Central memory CD8-positive, alpha-beta T cell (primary cell): Measurements from ENCODE around the gene C10orf90.

Experiments used
- ATAC-seq: fragments of 150-1000 bp; cut with Tn5 transposase; replicated peaks from 2 replicates; pipeline ENCODE4 v1.10.0; 2022; ENCODE audit warnings: mild to moderate bottlenecking, moderate FRiP score, moderate number of reproducible peaks; ENCODE audit not compliant: poor library complexity, severe bottlenecking; ENCODE audit errors: extremely low read depth
- DNase-seq, 2 donors: peaks; one replicate each; pipeline ENCODE4 v3.0.0; 2021; ENCODE audit warnings: low spot score in 2 of 2
- H3K27ac Mint-ChIP-seq: one replicate; pipeline ENCODE4 v1.8.0; 2022; ENCODE audit warnings: low read depth, mild to moderate bottlenecking, moderate library complexity, mixed read lengths
- H3K27me3 Mint-ChIP-seq: one replicate; pipeline ENCODE4 v1.8.0; 2022; ENCODE audit warnings: mixed read lengths
- H3K36me3 Mint-ChIP-seq: one replicate; pipeline ENCODE4 v1.8.0; 2022; ENCODE audit warnings: mild to moderate bottlenecking, moderate library complexity, mixed read lengths; ENCODE audit not compliant: insufficient read depth
- H3K4me1 Mint-ChIP-seq: one replicate; pipeline ENCODE4 v1.8.0; 2022; ENCODE audit warnings: mixed read lengths
- H3K4me3 Mint-ChIP-seq: one replicate; pipeline ENCODE4 v1.8.0; 2022; ENCODE audit warnings: mild to moderate bottlenecking, moderate library complexity, mixed read lengths
- H3K9me3 Mint-ChIP-seq: one replicate; pipeline ENCODE4 v1.8.0; 2022; ENCODE audit warnings: mixed read lengths

C10orf90 gene

GRCh38 chr10:126617208-126617607 is 53.3 kb downstream of the C10orf90 start:
- Mint-ChIP-seq H3K27me3 (no peaks in the 10 kb centered on the region), H3K4me1 (no peaks in the 10 kb centered on the region), H3K4me3 (no peak overlapping the region), H3K9me3 (peaks cover 21% of the 10 kb centered on the region), H3K27ac (no peak overlapping the region), H3K36me3 (no peaks in the 10 kb centered on the region)
- DNase-seq (no peak), ATAC-seq (no peak)

GRCh38 chr10:126616737-126617136 is 53.8 kb downstream of the C10orf90 start:
- no peaks in the 10 kb centered on the region for H3K4me1 Mint-ChIP-seq
- H3K4me3 Mint-ChIP-seq: no peak overlapping the region
- DNase-seq: no peak
- H3K27ac Mint-ChIP-seq: no peak overlapping the region
- no peaks in the 10 kb centered on the region for H3K27me3 Mint-ChIP-seq
- peaks cover 16% of the 10 kb centered on the region for H3K9me3 Mint-ChIP-seq
- no peak for ATAC-seq
- H3K36me3 Mint-ChIP-seq: no peaks in the 10 kb centered on the region

- ATAC-seq (no peak), DNase-seq (no peak)
- H3K4me3 Mint-ChIP-seq: no peak overlapping the region
- no peaks in the 10 kb centered on the region for H3K4me1 Mint-ChIP-seq
- peaks cover 10% of the 10 kb centered on the region for H3K9me3 Mint-ChIP-seq
- H3K27me3 Mint-ChIP-seq: no peaks in the 10 kb centered on the region
- H3K36me3 Mint-ChIP-seq: no peaks in the 10 kb centered on the region
- H3K27ac Mint-ChIP-seq: no peak overlapping the region
These were observed 59.2 kb downstream of the C10orf90 start for GRCh38 chr10:126611303-126611702.

- no peak for ATAC-seq
- H3K27me3 Mint-ChIP-seq: no peaks in the 10 kb centered on the region
- no peak for DNase-seq
- H3K36me3 Mint-ChIP-seq: no peaks in the 10 kb centered on the region
- H3K9me3 Mint-ChIP-seq: peaks cover 10% of the 10 kb centered on the region
- no peak overlapping the region for H3K4me3 Mint-ChIP-seq
- no peaks in the 10 kb centered on the region for H3K4me1 Mint-ChIP-seq
- no peak overlapping the region for H3K27ac Mint-ChIP-seq
These were observed 60.9 kb downstream of the C10orf90 start for GRCh38 chr10:126609566-126609965.

GRCh38 chr10:126599949-126600682 is 70.4 kb downstream of the C10orf90 start:
- no peaks in the 10 kb centered on the region for H3K4me1 Mint-ChIP-seq
- H3K36me3 Mint-ChIP-seq: no peaks in the 10 kb centered on the region
- no peaks in the 10 kb centered on the region for H3K27me3 Mint-ChIP-seq
- DNase-seq: no peak
- peaks cover 6% of the 10 kb centered on the region for H3K9me3 Mint-ChIP-seq
- H3K27ac Mint-ChIP-seq: no peak overlapping the region
- H3K4me3 Mint-ChIP-seq: no peak overlapping the region
- ATAC-seq: no peak

GRCh38 chr10:126598009-126598408 is 72.5 kb downstream of the C10orf90 start:
- no peaks in the 10 kb centered on the region for H3K27me3 Mint-ChIP-seq
- H3K36me3 Mint-ChIP-seq: no peaks in the 10 kb centered on the region
- H3K4me1 Mint-ChIP-seq: no peaks in the 10 kb centered on the region
- H3K9me3 Mint-ChIP-seq: peaks cover 6% of the 10 kb centered on the region
- ATAC-seq (no peak), DNase-seq (no peak)
- no peak overlapping the region for H3K4me3 Mint-ChIP-seq
- no peak overlapping the region for H3K27ac Mint-ChIP-seq

- DNase-seq (no peak), ATAC-seq (no peak)
- no peak overlapping the region for H3K4me3 Mint-ChIP-seq
- H3K36me3 Mint-ChIP-seq: no peaks in the 10 kb centered on the region
- H3K27ac Mint-ChIP-seq: no peak overlapping the region
- no peaks in the 10 kb centered on the region for H3K4me1 Mint-ChIP-seq
- H3K27me3 Mint-ChIP-seq: no peaks in the 10 kb centered on the region
- H3K9me3 Mint-ChIP-seq: no peaks in the 10 kb centered on the region
These were observed 73.3 kb downstream of the C10orf90 start for GRCh38 chr10:126597211-126597610.

GRCh38 chr10:126596472-126597016 is 73.9 kb downstream of the C10orf90 start:
- DNase-seq (no peak), ATAC-seq (no peak)
- no peaks in the 10 kb centered on the region for H3K36me3 Mint-ChIP-seq
- H3K27ac Mint-ChIP-seq: no peak overlapping the region
- no peak overlapping the region for H3K4me3 Mint-ChIP-seq
- H3K9me3 Mint-ChIP-seq: no peaks in the 10 kb centered on the region
- no peaks in the 10 kb centered on the region for H3K4me1 Mint-ChIP-seq
- H3K27me3 Mint-ChIP-seq: no peaks in the 10 kb centered on the region

- Mint-ChIP-seq H3K27ac (no peak overlapping the region), H3K4me1 (no peaks in the 10 kb centered on the region), H3K27me3 (no peaks in the 10 kb centered on the region), H3K9me3 (no peaks in the 10 kb centered on the region), H3K36me3 (no peaks in the 10 kb centered on the region), H3K4me3 (no peak overlapping the region)
- ATAC-seq: no peak
- DNase-seq: no peak
These were observed 75.3 kb downstream of the C10orf90 start for GRCh38 chr10:126595160-126595559.

GRCh38 chr10:126593968-126594701 is 76.4 kb downstream of the C10orf90 start:
- no peaks in the 10 kb centered on the region for H3K4me1 Mint-ChIP-seq
- no peaks in the 10 kb centered on the region for H3K27me3 Mint-ChIP-seq
- H3K27ac Mint-ChIP-seq: no peak overlapping the region
- H3K9me3 Mint-ChIP-seq: no peaks in the 10 kb centered on the region
- DNase-seq (no peak), ATAC-seq (no peak)
- no peaks in the 10 kb centered on the region for H3K36me3 Mint-ChIP-seq
- no peak overlapping the region for H3K4me3 Mint-ChIP-seq

- DNase-seq (no peak), ATAC-seq (no peak)
- peaks cover 7% of the 10 kb centered on the region for H3K9me3 Mint-ChIP-seq
- no peaks in the 10 kb centered on the region for H3K27me3 Mint-ChIP-seq
- no peaks in the 10 kb centered on the region for H3K36me3 Mint-ChIP-seq
- H3K4me1 Mint-ChIP-seq: no peaks in the 10 kb centered on the region
- no peak overlapping the region for H3K4me3 Mint-ChIP-seq
- H3K27ac Mint-ChIP-seq: no peak overlapping the region
These were observed 77.6 kb downstream of the C10orf90 start for GRCh38 chr10:126592901-126593300.

- H3K27me3 Mint-ChIP-seq: no peaks in the 10 kb centered on the region
- peaks cover 18% of the 10 kb centered on the region for H3K9me3 Mint-ChIP-seq
- no peak for ATAC-seq
- no peak for DNase-seq
- no peak overlapping the region for H3K27ac Mint-ChIP-seq
- no peaks in the 10 kb centered on the region for H3K36me3 Mint-ChIP-seq
- H3K4me1 Mint-ChIP-seq: no peaks in the 10 kb centered on the region
- no peak overlapping the region for H3K4me3 Mint-ChIP-seq
These were observed 82.5 kb downstream of the C10orf90 start for GRCh38 chr10:126588024-126588423.

- Mint-ChIP-seq H3K4me1 (no peaks in the 10 kb centered on the region), H3K9me3 (peaks cover 18% of the 10 kb centered on the region), H3K36me3 (no peaks in the 10 kb centered on the region), H3K4me3 (no peak overlapping the region), H3K27ac (no peak overlapping the region), H3K27me3 (no peaks in the 10 kb centered on the region)
- ATAC-seq: no peak
- no peak for DNase-seq
These were observed 83.6 kb downstream of the C10orf90 start for GRCh38 chr10:126586878-126587277.
